ENCODE measurements around the gene CHD6. TPM values are rescaled to one million over a fixed set of nuclear protein-coding genes. Genes with fewer than 3 reads are reported as not detected.

CHD6 gene
- total RNA-seq, 2 donors from 2014 or later: 27.8 to 29.4 TPM

DNA sequence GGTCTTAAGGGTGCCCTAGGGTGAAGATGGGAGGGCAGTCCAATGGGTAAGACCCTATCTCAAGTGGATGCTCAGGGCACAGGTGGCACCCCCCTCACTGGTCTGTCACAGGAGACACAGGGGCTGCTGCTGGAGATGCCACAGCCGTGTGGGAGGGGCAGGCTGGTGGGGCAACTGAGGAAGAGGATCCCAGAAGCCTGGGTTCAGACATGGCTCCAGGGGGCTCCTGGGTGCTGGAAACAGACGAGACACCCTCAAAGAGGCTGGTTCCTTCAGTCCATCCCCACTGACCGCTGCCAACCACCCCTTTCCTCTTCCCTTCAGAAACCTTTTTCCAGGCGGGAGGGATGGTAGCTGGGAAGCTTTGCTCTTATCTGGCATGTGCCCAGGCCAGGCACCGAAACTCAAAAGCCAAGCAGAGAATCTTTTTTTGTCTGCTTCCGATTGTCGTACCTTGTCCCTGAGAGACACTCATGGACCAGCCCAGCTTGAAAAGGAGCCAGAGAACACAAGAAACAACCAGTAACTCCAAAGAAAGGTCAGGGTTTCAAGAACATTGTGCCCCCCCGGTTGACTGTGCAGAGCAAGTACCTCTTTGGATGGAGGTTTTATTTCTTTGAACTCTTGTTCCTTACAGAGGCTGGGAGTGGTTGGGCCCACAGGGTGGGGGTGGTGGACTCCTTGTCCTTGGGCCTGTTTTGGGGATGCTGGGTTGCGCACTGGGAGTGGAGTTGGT, 223.1 kb downstream of the CHD6 start:
- DNase-seq (no peak), ATAC-seq (no peak)
- intact Hi-C loops (cut with DNase I, micrococcal nuclease): no loop called here

DNA sequence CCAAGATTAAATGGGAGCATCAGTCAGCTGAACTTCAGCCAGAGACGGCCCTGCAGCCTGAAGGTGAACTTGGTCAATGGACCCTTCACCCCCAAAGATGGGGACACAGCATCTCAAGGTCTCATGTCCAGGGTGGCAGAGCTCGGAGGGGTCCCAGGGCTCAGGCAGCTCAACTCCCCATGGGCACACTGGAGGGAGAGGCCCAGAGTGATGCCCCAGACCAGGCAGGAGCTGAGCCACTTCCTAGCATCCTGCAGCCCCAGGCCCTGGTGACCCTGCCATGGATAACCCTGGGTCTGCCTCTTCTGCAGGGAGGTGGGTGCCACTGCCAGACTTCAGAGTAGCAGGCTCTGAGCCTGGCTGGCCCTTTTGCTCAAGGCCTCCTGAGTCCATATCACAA, 224.1 kb downstream of the CHD6 start:
- ATAC-seq (no peak), DNase-seq (no peak)
- intact Hi-C loops (cut with DNase I, micrococcal nuclease): no loop called here

DNA sequence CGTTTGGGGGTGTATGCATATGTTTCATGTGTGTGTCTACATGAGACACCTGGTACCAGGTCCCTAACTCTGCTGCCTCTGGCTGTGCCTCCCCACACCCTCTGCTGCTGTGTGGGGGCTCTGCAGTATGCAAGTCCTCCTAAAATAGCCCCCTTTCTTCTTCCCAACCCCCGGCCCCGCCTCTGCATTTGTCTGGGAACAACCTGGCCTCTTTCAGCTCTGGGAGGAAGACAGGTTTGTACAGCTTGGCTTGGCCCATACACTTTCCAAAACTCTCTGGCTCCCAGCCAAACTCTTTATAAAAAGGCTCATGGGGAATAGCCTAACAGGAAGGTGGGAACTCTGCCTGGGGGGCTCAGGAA, 224.5 kb downstream of the CHD6 start:
- ATAC-seq (no peak), DNase-seq (no peak)
- intact Hi-C loops (cut with DNase I, micrococcal nuclease): no loop called here

DNA sequence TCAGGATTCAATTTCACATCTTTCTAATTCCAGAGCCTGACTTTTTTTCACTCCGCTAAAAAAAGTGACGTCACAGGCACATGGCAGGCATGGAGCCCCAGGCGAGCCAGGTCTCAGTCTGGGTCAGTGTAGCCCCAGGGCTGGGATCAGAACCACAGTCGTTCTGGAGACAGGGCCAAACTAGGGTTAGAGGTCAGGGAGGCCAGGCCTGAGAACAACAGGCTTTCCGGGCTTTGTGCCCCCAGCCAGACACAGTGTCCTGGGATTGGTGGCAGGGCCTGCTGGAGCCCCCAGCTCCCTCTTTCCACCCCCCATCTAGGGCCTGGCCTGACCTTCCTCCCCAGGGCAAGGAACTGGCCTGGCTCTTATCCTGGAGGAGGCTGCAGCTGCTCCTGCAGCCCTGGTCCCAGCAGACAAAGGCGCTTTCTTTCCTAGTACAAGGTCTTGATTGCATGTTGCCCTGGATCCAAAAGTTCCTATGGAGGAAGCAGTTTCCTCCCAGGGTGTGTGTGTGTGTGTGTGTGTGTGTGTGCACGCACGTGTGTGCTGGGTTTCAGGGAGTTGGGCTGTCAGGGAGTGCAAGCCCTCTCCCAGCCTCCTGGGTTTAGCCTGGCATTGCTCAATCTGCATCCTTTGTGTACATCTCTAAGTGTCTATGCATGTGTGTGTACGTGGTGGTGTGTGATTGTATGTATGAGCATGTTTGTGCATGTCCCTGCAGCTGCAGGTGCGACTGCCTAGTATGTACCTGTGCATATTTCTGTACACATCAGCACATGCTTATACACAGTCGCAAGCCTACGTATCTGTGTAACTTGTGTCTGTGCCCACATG, 225.1 kb downstream of the CHD6 start:
- ATAC-seq (no peak), DNase-seq (no peak)
- intact Hi-C loops (cut with DNase I, micrococcal nuclease): no loop called here

DNA sequence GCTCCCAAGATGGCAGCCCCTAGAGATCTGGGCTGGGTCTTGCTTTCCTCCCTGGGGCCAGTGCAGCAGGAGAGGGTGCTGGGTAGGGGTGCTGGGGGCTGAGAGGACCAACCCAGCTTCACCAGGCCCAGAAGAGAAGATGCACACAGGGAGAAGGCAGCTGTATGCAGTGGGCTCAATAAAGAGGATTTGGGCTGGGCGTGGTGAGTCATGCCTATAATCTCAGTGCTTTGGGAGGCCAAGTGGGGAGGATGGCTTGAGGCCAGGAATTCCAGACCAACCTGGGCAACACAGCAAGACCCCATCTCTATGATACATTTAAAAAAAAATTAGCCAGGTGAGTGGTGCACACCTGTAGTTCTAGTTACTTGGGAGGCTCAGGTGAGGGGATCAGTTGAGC, 225.9 kb downstream of the CHD6 start:
- ATAC-seq (no peak), DNase-seq (no peak)
- intact Hi-C loops (cut with DNase I, micrococcal nuclease): no loop called here

DNA sequence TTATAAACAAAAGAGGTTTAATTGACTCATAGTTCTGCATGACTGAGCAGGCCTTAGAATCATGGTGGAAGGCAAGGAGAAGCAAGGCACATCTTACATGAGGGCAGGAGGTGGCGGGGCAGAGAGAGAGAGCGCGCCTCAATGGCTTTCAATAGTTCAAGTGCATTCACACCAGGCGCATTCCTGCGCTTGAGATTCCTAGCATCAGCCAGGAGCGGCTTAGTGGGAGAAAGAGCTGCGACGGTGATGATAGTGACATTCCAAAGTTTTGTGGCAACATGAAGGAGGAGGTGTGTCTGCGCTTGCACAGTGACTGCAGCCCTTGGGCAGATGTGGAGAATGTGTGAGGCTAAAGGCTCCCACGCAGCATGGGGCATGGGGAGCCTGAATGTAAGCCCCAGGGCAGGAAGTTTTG, 226.6 kb downstream of the CHD6 start:
- no peak for ATAC-seq
- intact Hi-C loops (cut with DNase I, micrococcal nuclease): no loop called here

DNA sequence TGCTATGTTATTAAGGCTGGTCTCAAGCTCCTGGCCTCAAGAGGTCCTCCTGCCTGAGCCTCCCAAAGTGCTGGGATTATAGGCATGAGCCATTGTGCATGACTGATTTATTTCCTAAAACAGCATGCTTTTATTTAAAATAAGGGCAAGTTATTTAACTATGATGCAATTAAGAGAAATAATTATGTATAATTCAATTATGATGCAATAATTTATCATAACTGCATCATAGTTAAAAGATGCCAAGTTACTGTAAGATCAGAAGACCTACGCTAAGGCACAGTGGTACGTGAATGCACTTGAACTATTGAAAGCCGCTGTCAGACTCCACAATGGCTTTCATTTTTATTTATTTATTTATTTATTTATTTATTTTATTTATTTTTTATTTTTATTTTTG, 227.3 kb downstream of the CHD6 start:
- DNase-seq: no peak
- ATAC-seq: no peak
- intact Hi-C loops (cut with DNase I, micrococcal nuclease): no loop called here

More for the DNA sequence above, 226.6 kb downstream of the CHD6 start:
- DNase-seq: no peak

DNA sequence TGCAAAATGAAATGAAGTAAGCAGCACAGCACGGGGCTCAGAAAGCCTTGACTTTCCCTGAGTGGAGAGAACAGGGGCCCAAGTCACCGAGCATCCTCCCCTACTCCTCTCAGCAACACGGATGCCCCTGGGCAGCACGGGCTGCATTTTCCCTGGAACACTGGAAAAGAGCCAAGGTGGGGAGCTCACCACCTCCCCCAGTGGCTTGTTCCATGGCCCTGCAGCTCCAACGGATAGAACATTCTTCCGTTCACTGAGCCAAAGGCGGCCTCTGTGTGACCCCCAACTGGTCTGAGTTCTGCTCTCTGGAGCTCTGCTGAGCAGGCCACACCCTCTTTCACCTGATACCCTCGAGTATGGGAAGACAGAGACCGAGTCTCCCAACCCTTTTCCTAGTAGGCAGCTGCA, 230.7 kb downstream of the CHD6 start:
- intact Hi-C loops (cut with DNase I, micrococcal nuclease): no loop called here
- no peak for DNase-seq
- ATAC-seq: no peak

DNA sequence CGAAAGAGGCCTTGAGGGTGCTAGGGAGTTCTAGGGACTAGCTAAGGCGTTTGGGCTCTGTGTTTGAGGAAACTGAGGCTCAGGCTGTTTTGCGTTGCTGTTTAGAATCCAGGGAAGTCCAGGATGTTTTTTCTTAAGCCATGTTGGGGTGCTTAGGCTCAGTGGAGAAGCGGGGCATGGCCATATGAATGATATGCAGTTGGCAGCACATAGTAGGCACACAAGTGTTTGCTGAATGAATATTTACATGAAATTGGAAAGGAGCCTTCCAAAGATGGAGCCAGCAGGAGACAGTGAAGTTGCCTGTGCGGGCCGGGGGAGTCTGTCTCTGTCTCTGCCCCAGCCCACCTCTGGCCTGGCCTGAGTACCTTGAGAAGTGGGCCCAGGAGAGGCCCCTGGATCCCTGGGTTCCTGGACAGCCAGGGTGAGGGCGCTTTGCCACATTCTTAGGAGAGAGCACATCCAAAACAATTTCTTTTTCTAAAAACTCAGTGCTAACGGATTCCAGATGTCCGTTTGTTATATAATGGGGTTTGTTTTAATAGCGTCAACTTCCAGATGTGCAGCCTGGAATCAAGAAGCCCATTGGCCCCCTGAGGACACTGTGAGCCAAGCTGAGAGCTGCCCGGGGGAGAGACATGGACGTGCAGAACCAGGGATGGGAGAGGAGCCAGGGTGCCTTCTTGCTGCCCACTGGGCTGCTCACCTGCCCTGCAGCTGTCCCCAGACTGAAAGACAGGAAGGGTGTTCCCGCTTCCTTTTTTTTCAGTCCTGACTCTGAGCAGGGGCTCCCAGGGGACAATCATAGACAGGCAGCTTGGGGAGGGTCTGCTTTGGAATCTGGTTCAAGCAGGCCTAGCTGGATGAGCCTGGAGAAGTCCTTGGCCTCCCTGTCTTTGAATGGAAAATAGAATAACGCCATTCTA, 231.4 kb downstream of the CHD6 start:
- intact Hi-C loops (cut with DNase I, micrococcal nuclease): no loop called here
- no peak for ATAC-seq

DNA sequence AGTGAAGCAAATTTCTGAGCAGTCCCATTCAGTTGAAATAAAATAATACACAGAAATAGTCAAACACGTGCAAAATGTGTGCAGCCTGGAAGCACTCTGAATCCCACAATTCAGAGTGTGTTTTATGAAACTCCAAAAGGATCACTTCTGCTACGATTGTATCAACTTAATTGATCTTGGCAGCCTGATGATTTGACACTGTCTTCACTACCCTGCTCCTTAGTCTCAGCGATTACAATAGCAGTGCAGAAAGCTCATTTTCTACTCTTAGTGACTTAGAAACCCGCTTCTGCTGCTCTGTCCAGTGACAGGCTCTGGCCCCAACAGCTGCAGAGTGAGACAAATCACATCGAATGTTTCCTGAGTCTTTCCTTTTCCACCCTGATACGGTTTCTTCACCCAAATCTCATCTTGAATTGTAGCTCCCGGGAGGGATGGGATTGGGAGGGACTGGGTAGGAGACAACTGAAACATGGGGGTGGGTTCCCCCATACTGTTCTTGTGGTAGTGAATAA, 235.3 kb downstream of the CHD6 start:
- ATAC-seq: no peak
- intact Hi-C loops (cut with DNase I, micrococcal nuclease): no loop called here

More for the DNA sequence above, 231.4 kb downstream of the CHD6 start:
- no peak for DNase-seq

DNA sequence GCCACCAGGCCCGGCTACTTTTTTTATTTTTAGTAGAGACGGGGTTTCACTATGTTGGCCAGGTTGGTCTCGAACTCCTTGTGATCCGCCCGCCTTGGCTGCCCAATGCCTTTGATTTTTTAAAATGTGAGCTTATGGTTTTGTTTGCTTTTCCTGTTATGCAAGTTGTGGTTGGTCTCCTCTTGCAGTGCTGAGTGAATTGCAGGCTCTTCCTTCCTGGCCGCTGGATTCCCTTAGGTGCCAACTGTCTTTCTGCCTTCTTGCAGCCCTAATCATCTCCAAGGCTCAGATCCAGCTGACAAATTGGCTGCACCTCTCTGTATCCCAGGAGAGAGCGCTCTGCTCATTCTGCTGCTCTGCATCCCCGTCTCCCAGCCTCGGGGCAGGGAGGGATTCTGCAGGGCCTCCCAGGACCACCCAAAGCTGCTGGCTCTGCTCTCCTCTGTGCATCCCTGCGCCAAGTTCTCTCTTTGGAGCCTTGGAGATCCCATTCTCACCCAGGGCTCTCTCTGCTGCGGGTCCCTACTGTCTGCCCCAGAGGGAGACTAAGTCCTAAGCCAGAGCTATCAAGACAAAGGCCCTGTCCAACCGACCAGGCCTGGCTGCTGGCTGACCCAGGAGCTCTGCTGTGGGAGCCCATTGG, 237.5 kb downstream of the CHD6 start:
- ATAC-seq (no peak), DNase-seq (no peak)
- intact Hi-C loops (cut with DNase I, micrococcal nuclease): no loop called here

More for the DNA sequence above, 235.3 kb downstream of the CHD6 start:
- DNase-seq: no peak

DNA sequence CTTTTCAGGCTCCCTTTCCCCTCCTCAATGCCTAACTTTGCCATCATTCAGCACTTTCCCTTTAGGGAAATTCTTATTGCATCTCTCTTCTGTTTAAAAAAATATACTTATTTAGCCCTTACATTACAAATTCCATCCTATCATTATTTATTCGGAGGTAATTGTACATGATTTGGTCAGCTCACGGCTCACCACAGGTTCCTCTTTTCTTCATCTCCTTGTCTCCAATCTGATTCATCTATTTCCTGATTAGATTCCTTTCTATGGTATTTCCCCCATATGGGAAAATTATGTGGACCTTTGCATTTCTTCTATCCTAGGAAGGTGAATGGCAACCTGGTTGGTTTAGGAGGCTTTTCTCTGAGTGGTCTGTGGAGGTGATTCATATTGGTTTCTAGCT, 238.6 kb downstream of the CHD6 start:
- intact Hi-C loops (cut with DNase I, micrococcal nuclease): no loop called here
- ATAC-seq (no peak), DNase-seq (no peak)

DNA sequence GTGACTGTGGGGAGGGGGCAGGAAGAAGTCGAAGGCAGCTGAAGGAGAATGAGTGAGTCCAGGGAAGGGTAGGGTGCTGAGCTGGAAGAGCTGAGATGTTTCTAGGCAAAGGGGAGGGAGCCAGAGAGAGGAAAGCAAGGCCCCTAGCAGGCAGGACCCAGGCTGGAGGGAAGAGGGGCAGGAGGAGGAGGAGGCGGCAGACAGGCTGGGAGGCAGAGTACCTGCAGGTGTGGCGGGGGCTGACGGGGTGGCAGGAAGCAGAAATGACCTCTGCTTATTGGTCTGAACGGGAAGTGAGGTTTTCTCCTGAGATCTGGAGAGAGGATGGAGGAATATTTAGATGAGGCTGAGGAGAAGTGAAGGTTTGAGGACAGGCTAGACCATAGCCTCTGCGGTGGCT, 240.9 kb downstream of the CHD6 start:
- ATAC-seq (no peak), DNase-seq (no peak)
- intact Hi-C loops (cut with DNase I, micrococcal nuclease): no loop called here

DNA sequence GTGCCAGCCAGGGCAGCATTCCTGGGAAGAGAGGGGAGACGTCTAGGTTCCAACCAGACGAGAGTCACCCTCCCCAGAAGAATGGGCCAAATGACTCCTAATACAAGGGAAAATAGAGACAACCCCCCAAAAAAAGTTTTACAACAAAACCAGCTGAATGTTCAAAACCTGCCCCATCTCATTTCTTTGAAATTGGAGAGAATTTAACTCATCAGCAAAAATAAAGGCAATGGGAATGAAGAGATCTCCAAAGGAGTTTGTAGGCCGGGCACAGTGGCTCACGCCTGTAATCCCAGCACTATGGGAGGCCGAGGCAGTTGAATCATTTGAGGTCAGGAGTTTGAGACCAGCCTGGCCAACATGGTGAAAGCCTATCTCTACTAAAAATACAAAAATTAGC, 241.8 kb downstream of the CHD6 start:
- intact Hi-C loops (cut with DNase I, micrococcal nuclease): no loop called here
- DNase-seq (no peak), ATAC-seq (no peak)

DNA sequence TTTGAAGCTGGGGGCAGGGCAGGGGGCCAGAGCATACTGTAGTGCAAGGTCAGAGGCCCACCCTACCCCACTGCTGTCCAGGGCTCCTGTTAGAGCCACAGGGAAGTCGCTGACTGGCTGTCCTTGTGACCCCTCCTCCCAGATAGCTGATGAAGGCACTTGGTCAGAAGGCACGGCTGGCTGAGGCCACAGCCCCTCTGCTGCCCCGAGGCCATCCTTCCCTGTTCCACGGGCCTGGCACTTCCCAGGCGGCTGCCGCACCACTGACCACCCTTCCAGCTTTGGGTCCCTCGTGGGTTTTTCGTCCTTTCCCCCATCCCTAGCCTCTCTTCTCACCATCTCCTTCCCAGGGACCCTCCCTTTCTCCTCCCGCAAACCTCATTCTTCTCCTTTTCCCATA, 242.3 kb downstream of the CHD6 start:
- ATAC-seq: no peak
- DNase-seq: no peak
- intact Hi-C loops (cut with DNase I, micrococcal nuclease): no loop called here

DNA sequence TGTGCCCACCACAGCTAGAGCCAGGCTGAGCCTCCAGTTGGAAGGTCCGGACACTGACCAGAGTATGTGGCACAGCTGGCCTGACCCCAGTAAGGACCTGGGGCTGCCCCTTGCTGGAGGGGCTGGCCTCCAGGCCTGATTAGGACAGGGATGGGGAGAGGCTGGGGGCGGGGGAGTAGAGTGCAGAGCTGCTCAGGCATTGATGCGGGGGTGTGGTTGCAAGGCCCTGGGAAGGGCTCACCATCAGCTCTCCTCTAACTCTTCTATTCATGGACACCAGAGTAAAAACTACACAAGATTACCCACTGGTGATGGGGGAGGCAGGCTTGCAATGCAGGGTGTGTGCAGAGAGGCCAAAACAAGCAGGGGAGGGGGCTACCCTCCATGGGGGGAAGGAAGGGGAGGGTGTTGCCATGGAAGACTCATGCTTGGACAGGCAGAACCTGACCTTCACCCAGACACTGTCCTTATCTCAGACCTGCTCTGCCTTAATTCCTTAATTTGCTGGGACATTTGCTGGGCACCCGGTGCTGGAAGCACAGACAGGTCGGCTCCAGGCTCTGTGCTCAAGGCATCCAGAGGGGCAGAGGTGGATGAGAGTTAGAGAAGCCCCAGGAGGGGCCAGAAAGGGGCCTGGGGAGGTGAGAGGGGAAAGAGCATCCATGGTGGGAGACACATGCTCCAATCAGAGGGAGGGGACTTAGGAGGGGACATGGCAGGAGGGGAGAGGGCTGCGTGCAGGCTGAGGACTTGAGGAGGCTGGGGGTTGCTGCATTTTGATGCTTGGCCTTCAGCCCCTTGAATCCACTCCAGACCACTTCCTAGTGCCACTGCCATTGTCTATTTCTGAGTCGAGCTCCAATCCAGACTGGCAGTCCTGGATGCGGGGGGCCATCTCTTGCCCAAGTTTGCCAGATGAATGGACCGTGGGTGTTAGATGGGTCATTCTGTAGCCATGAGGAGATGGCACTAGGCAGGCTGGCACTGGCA, 244.0 kb downstream of the CHD6 start:
- ATAC-seq (no peak), DNase-seq (no peak)
- intact Hi-C loops (cut with DNase I, micrococcal nuclease): no loop called here

DNA sequence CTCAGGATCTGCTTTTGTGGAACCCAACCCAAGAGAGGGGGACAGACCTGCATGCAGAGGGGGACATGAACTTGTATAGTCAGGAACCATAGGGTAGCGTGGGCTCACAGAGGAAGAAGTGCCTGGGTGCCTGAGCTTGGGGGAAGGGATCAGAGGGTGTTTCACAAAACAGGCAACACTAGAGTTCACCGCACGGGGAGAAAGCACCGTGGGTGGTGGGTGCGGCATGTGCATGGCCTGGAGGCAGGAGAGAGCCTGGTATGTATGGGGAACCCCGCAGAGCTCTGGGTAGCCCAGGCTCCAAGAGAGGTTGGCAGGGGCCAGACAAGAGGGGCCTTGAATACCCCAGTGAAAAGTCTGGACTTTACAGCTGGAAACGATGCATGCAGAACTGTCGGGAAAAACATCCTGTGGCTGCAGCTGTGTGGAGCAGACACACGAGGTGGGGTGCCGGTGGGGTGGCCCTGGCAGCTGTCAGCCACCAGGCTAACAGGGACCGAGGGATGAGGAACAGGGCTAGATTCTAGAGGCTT, 244.9 kb downstream of the CHD6 start:
- intact Hi-C loops (cut with DNase I, micrococcal nuclease): no loop called here
- no peak for ATAC-seq
- no peak for DNase-seq

Measured in left colon (tissue), 2 donors.